IMR-90 (cell line): Measurements from ENCODE around the gene CACNA1G.

Source experiments
- BHLHE40 ChIP-seq: fragments of 150-350 bp; IDR thresholded peaks from 2 replicates; pipeline ENCODE4 v1.6.1; 2016; ENCODE audit warnings: mild to moderate bottlenecking, low read depth, low read length
- CEBPB ChIP-seq: IDR thresholded peaks from 2 replicates; pipeline ENCODE4 v1.6.1; 2012; ENCODE audit warnings: low read depth, low read length, improper control_type of control experiment
- CTCF ChIP-seq: conservative IDR thresholded peaks from 2 replicates; pipeline ENCODE4 v1.5.1; 2012; ENCODE audit warnings: mild to moderate bottlenecking, low read depth, low read length, improper control_type of control experiment
- MAFK ChIP-seq: IDR thresholded peaks from 2 replicates; pipeline ENCODE4 v1.6.1; 2012; ENCODE audit warnings: low read depth, low read length, improper control_type of control experiment
- MAZ ChIP-seq: IDR thresholded peaks from 2 replicates; pipeline ENCODE4 v1.6.1; 2012; ENCODE audit warnings: low read depth, mild to moderate bottlenecking, low read length, improper control_type of control experiment, moderate library complexity, borderline replicate concordance
- MXI1 ChIP-seq: IDR thresholded peaks from 2 replicates; pipeline ENCODE4 v1.6.1; 2012; ENCODE audit warnings: low read depth, mild to moderate bottlenecking, low read length, moderate library complexity, borderline replicate concordance
- POLR2A ChIP-seq: IDR thresholded peaks from 2 replicates; pipeline ENCODE4 v1.6.1; 2012; ENCODE audit warnings: mild to moderate bottlenecking, low read depth, low read length
- RCOR1 ChIP-seq: IDR thresholded peaks from 2 replicates; pipeline ENCODE4 v1.6.1; 2012; ENCODE audit warnings: mild to moderate bottlenecking, low read length, improper control_type of control experiment; ENCODE audit not compliant: insufficient replicate concordance
- RFX5 ChIP-seq: IDR thresholded peaks from 2 replicates; pipeline ENCODE4 v1.8.0; 2012; ENCODE audit warnings: low read depth, mild to moderate bottlenecking, low read length, moderate library complexity
- SMC3 ChIP-seq: fragments of 150-350 bp; IDR thresholded peaks from 2 replicates; pipeline ENCODE4 v1.6.1; 2016; ENCODE audit warnings: low read depth, mild to moderate bottlenecking, antibody characterized with exemption, low read length, moderate library complexity
- USF2 ChIP-seq: fragments of 150-350 bp; IDR thresholded peaks from 2 replicates; pipeline ENCODE4 v1.6.1; 2017; ENCODE audit warnings: mild to moderate bottlenecking, antibody characterized with exemption, low read length, low read depth

- TF ChIP-seq CTCF, result no peak
- no peak for TF ChIP-seq POLR2A
- no peak for TF ChIP-seq BHLHE40
- TF ChIP-seq MAFK, result no peak
- TF ChIP-seq MXI1, result no peak
- no peak for TF ChIP-seq MAZ
- TF ChIP-seq USF2, result no peak
- TF ChIP-seq RFX5, result no peak
- TF ChIP-seq RCOR1, result no peak
- TF ChIP-seq CEBPB, result no peak
- no peak for TF ChIP-seq SMC3
These were observed 25.1 kb upstream of the CACNA1G start for GRCh38 chr17:50535407-50535806.
